ENCODE results near the gene ZBTB4. TPM values are rescaled to one million over a fixed set of nuclear protein-coding genes. Genes with fewer than 3 reads are reported as not detected.

Gene ZBTB4
- total RNA-seq, 2 donors from 2014 or later, result 50.5 to 67.3 TPM

GRCh38 chr17:7425316-7425715 lies 54.1 kb downstream of the ZBTB4 start, which contains the start of gene SPEM2:
Gene SPEM2 (plus strand): TSS chr17:7425616. CDS start chr17:7425689, 73 bp downstream.
- H3K36me3 ChIP-seq, result no peaks in the 10 kb centered on the region
- no peaks in the 10 kb centered on the region for H3K27me3 ChIP-seq
- no peak for TF ChIP-seq CTCF (IDR thresholded peaks at IDR 0.05)
- H3K4me3 ChIP-seq, result no peak within 1 kb of the TSS
- DNase-seq (ENCODE audit: low spot score), result no peak
- H3K9me3 ChIP-seq, result no peaks in the 10 kb centered on the region
- no peak within 1 kb of the TSS for H3K27ac ChIP-seq
- H3K4me1 ChIP-seq, result no peaks in the 10 kb centered on the region

- TF ChIP-seq CTCF (IDR thresholded peaks at IDR 0.05), result no peak
- Histone ChIP-seq H3K4me1 (no peaks in the 10 kb centered on the region), H3K27me3 (no peaks in the 10 kb centered on the region), H3K36me3 (no peaks in the 10 kb centered on the region), H3K27ac (no peak overlapping the region), H3K4me3 (no peak overlapping the region), H3K9me3 (no peaks in the 10 kb centered on the region)
- DNase-seq (ENCODE audit: low spot score), result no peak
Measured at GRCh38 chr17:7423679-7424078, 55.8 kb downstream of the ZBTB4 start.

- Histone ChIP-seq H3K4me3 (no peak overlapping the region), H3K27ac (no peak overlapping the region), H3K36me3 (no peaks in the 10 kb centered on the region), H3K4me1 (no peaks in the 10 kb centered on the region), H3K27me3 (no peaks in the 10 kb centered on the region), H3K9me3 (no peaks in the 10 kb centered on the region)
- TF ChIP-seq CTCF (IDR thresholded peaks at IDR 0.05), result no peak
- DNase-seq (ENCODE audit: low spot score), result no peak
Measured at GRCh38 chr17:7421186-7421585, 58.2 kb downstream of the ZBTB4 start.

GRCh38 chr17:7419819-7420610 lies 59.4 kb downstream of the ZBTB4 start, which contains the start of gene SPEM1:
Gene SPEM1 (plus strand): TSS chr17:7420324. CDS start chr17:7420385, 61 bp downstream.
- no peaks in the 10 kb centered on the region for H3K4me1 ChIP-seq
- no peaks in the 10 kb centered on the region for H3K9me3 ChIP-seq
- no peaks in the 10 kb centered on the region for H3K27me3 ChIP-seq
- H3K27ac ChIP-seq, result no peak within 1 kb of the TSS
- no peak for DNase-seq (ENCODE audit: low spot score)
- H3K4me3 ChIP-seq, result no peak within 1 kb of the TSS
- no peak for TF ChIP-seq CTCF (IDR thresholded peaks at IDR 0.05)
- peaks cover 9% of the 10 kb centered on the region for H3K36me3 ChIP-seq

GRCh38 chr17:7418472-7419152 lies 60.8 kb downstream of the ZBTB4 start:
- DNase-seq (ENCODE audit: low spot score), result no peak
- H3K27me3 ChIP-seq, result no peaks in the 10 kb centered on the region
- no peak overlapping the region for H3K27ac ChIP-seq
- peaks cover 9% of the 10 kb centered on the region for H3K36me3 ChIP-seq
- no peaks in the 10 kb centered on the region for H3K9me3 ChIP-seq
- no peak for TF ChIP-seq CTCF (IDR thresholded peaks at IDR 0.05)
- H3K4me1 ChIP-seq, result no peaks in the 10 kb centered on the region
- no peak overlapping the region for H3K4me3 ChIP-seq
